NCI-H748 (cell line): Measurements from ENCODE around the gene OR6C3.
"Not testable (repeated sequence)": the region's sequence is repeated elsewhere in the genome, so short reads cannot be mapped to it uniquely, and the experiment has no call there.

Experiments
- DNase-seq: peaks from one replicate; lab custom pipeline; 2025; ENCODE audit not compliant: unreplicated experiment; lab: John Stamatoyannopoulos, UW

The OR6C3 gene

DNA sequence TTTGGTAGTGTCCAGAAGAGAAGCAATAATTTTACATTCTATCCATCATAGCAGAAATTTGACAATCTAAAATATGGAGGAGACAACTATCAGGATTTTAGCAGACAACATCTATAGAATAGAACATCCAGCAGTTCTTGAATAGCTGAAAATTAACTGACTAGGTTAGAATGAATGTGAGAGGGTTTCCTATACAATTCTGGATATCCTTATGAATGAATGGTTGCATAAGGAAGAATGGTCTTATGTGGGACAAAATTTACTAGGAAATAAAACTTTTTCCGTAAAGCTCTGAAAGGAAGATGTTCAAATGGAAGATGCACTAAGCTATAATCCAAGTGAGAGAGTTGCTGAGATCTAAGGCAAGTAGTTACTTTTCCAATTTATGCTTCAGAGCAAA lies at the start of gene OR6C3:
OR6C3 (plus strand) TSS at position 301 of the 400 bp plus-strand sequence. CDS start 955 bp downstream, outside the sequence.
- DNase-seq, result no peak

GRCh38 chr12:55280991-55281390 lies 49.6 kb upstream of the OR6C3 start:
- no peak for DNase-seq

DNA sequence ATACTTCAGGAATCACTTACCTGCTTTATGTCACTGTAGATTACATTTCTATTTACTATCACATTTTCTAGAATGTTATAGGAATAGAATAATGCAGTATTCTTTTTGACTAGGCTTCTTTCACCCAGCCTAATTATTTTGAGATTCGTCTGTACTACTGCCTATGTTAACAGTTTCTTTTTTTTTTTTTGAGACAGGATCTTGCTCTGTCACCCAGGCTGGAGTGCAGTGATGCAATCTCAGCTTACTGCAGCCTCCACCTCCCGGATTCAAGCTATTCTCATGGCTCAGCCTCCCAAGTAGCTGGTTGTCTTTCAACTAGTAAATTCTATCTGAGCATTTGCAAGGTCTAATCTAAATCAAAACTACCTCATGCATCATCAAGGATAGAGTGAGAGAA lies 40.5 kb upstream of the OR6C3 start:
- DNase-seq, result no peak

DNA sequence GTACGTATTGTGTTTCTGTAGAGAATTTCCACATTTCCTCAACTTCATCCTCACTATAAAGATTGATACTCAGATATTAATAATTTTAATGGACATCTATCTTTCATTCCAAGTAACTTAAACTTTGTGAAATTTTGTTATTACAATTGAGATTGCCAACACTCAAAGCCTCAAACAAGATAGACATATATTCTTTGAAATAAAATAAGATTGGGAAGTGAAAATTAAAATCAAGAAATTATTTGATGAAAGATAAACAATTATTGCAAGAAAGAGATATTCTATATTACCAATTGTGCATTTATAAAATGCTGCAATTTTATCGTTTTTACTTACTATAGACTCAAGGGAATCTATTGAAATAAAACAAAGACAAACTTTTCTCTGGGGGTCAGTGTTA lies 34.1 kb upstream of the OR6C3 start, which contains the start of gene OR6C6:
OR6C6 (minus strand) TSS at position 101 of the 400 bp plus-strand sequence. CDS start 1,337 bp downstream, outside the sequence.
- no peak for DNase-seq

DNA sequence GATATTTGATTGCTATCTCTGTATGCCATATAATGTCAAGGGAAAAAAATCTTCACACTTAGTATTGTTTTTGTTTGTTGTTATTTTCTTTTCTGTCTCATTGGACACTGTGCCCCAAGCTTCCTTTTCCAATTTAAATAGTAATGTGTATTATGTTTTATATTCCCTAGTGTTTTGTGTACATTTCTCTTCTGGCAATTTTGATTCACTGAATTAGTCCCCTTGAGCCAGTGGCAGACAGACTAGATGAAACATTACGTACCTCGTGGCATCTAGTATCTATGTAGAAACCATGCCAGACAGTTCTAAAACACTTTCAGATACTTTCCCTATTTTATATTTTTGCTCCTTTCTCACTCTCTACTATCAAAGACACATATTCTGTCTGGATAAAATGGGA lies 16.5 kb upstream of the OR6C3 start, which contains the start of gene OR6C1:
OR6C1 (plus strand) TSS at position 301 of the 400 bp plus-strand sequence. CDS start 6,257 bp downstream, outside the sequence.
- no peak for DNase-seq

GRCh38 chr12:55320201-55320600 lies 10.3 kb upstream of the OR6C3 start:
- no peak for DNase-seq

DNA sequence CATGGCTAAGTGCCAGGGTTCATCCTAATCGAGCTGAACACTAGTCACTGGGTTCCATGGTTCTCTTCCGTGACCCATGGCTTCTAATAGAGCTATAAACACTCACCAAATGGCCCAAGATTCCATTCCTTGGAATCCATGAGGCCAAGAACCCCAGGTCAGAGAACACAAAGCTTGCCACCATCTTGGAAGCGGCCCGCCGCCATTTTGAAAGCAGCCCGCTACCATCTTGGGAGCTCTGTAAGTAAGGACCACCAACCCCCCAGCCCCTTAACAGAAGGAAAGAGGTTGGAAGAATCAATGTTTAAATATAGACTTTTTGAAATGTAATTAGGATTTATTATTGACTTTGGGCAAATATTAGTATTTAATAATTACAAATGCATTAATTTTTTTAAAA lies 4.7 kb upstream of the OR6C3 start:
- DNase-seq, result not testable (repeated sequence)

GRCh38 chr12:55336002-55336401 lies 5.5 kb downstream of the OR6C3 start:
- no peak for DNase-seq

- DNase-seq, result not testable (repeated sequence)
These were observed 24.8 kb downstream of the OR6C3 start for GRCh38 chr12:55355338-55355737.

DNA sequence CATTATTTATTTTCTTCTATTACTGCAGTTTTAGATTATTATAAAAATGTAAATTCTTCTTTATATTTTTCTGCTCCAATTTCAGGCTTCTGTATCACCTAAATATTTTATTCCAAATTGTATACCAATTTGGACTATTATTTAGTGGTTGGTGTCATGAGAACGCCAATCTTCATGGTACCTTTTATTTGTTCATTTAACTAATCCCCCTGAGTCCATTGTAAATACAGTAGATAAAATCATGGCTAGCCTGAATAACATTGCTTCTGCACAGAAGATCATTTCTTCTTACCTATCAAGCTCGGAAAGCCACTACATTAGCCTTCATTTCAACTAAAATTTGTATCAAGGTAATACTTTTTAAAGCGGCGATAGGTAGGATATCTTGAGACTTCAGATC lies 32.1 kb downstream of the OR6C3 start, which contains the start of gene OR6C75:
OR6C75 (plus strand) TSS at position 301 of the 400 bp plus-strand sequence. CDS start 2,136 bp downstream, outside the sequence.
- no peak for DNase-seq

DNA sequence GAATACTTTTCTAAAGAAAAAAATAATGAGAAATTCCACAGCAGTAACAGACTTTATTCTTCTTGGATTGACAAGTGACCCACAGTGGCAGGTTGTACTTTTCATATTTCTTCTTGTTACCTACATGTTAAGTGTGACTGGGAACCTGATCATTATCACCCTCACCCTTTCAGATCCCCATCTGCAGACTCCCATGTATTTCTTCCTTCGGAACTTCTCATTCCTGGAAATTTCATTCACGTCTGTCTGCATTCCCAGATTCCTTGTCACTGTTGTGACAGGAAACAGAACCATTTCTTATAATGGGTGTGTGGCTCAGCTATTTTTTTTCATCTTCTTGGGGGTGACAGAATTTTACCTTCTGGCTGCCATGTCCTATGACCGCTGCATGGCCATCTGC lies 34.5 kb downstream of the OR6C3 start:
- DNase-seq, result no peak

- DNase-seq, result no peak
These were observed 42.0 kb downstream of the OR6C3 start for GRCh38 chr12:55372521-55372920.
